Cardiac fibroblast (primary cell): Measurements from ENCODE around the gene ANKRD10.

Experiments used
- DNase-seq, 2 donors: peaks; one replicate each; pipeline versions ENCODE4 v3.0.0 to v3.0.0-alpha.2; 2010; ENCODE audit warnings: low read depth in 2 of 2
- H3K4me3 ChIP-seq, 2 donors: replicated peaks in 1 of 2; 1 replicate in 1 of 2; 2 replicates in 1 of 2; pipeline ENCODE4 v1.5.1; 2011; ENCODE audit warnings: low read depth in 2 of 2, low read length in 2 of 2, mild to moderate bottlenecking in 2 of 2, moderate library complexity in 1 of 2
- CTCF ChIP-seq: IDR thresholded peaks from one replicate; pipeline ENCODE4 v1.5.1; 2011; ENCODE audit warnings: low read depth, mild to moderate bottlenecking, low read length, inconsistent platforms

Gene ANKRD10

DNA sequence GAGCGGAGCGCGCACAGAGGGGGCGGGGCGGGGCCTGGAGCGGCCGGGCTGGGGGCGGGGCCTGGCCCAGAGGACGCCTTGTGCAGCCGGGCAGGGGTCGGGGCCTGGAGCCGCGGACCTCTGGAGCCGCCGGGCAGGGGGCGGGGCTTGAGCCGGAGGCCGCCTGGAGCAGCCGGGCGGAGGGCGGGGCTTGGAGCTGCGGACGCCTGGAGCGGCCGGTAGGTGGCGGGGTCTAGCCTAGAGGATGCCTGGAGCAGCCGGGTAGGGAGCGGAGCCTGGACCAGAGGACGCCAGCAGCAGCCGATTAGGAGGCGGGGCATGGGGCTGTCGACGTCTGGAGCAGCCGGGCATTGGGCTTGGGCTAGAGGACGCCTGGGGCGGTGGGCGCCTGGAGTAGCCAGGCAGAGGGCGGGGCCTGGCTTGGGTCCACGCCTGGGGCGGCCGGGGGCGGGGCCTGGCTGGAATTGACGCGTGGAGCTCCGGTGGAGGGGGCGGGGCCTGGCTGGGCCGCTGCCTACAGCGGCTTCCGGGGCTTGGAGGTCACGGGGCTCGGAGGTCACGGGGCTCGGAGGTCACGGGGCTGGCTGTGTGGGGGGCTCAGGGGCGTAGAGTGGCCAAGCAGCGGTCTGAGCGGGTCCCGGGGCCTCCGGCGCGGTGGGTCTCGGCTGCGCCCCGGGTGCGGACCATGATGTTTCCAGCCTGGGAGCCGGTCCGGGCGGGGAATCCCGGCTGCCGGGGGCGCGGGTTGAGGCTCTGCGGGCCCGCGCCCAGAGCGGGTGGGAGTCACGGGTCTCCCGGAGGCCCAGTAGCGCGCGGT lies at the start of gene ANKRD10:
TSS of gene ANKRD10 (minus strand) at position 13 of the 817 bp plus-strand sequence. CDS start 135 bp downstream, outside the sequence.
- H3K4me3 ChIP-seq = peak within 1 kb of the TSS; percentile 99
- peak; percentile 78 for TF ChIP-seq CTCF
- DNase-seq = peak; percentile 98 to 100

DNA sequence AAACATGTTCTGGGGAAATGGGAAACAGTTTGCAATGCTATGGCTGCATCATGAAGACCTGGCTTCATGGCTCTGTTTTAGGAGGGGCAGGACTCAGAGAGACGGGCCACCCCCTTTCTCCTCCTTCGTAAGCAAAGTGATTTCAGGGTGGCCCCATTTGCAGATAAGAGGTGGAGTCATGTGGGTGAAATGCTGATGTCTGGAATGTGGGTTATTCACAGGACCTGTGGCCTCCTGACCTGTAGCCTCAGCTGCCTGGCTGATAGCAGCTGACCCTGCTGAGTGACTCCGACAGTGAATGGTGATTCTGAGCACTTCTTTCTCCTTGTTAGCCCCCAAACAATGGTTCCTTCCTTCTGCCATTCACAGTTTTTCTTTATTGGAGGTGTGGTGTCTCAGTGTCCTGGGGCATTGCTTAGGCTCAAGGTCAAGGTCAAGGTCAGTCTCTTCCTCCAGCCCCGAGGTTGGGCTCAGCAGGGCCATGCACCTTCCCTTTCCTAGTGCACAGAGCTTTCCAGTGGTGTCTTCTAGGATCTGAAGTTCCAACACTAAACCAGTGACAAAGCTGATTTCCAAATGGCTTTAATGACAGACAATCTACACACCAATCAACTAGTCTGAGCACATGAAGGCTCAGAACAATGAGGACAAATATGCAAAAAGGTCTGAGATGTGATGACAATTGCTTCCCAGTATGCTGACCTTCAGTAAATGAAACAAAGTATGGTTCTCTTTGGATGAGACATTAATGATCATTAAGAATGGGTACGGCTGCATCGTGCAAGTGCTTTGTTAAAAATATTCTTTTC lies 49.6 kb upstream of the ANKRD10 start:
- TF ChIP-seq CTCF = no peak
- no peak for DNase-seq
- H3K4me3 ChIP-seq = no peak overlapping the region

- no peak overlapping the region for H3K4me3 ChIP-seq
- no peak for TF ChIP-seq CTCF
- no peak for DNase-seq
These were observed 48.7 kb upstream of the ANKRD10 start for GRCh38 chr13:110963554-110963970.

DNA sequence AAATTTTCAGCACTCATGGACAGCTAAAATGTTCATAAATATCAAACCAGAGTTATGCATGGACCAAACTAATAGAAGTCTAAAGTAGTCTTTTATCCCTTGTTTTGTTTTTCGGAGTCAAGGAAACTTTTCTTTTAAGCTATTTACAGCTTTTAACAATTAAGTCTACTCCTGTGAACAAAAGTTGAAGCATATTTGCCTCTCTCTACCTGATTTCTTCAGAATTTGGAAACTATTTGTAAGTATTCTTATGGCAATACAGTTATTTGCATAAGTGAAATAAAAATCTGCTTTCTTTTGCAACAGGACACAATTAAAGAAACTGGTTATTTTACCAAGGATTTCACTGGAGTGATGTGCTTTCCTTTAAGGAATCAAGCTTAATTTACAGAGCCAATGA lies 47.1 kb upstream of the ANKRD10 start:
- TF ChIP-seq CTCF = no peak
- no peak for DNase-seq
- H3K4me3 ChIP-seq = no peak overlapping the region

- DNase-seq = no peak
- TF ChIP-seq CTCF = no peak
- no peak overlapping the region for H3K4me3 ChIP-seq
These were observed 45.3 kb upstream of the ANKRD10 start for GRCh38 chr13:110960204-110960603.

DNA sequence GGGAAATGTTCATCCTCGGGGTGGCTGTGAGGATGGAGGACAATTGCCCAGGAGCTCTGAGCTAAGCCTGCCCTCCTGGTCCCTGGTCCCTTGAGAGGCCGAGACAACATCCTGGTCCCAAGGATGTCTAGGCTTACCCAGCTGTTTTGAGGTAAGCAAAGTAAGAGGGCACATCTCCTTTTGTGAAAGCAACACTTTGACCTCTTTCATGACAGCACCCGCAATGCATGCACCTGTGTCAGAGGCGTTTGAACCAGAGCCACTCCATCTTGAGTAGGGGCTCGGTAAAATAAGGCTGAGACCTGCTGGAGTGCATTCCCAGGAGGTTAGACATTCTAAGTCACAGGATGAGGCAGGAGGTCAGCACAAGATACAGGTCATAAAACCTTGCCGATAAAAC lies 43.1 kb upstream of the ANKRD10 start:
- TF ChIP-seq CTCF = no peak
- H3K4me3 ChIP-seq = no peak overlapping the region
- no peak for DNase-seq
